H1 (cell line): Measurements from ENCODE around the gene FGGY. TPM values are rescaled to one million over a fixed set of nuclear protein-coding genes. Genes with fewer than 3 reads are reported as not detected.

Experiments
- BCL11A ChIP-seq, 2 experiments: IDR thresholded peaks; one replicate each; pipeline ENCODE4 v1.6.1; 2011; ENCODE audit warnings: low read depth in 2 of 2, low read length in 2 of 2, mild to moderate bottlenecking in 2 of 2
- CHD1 ChIP-seq: IDR thresholded peaks from 2 replicates; pipeline ENCODE4 v1.6.1; 2012; ENCODE audit warnings: low read depth, low read length, improper control_type of control experiment
- CHD7 ChIP-seq: fragments of 300-600 bp; sonication (generic); IDR thresholded peaks from 2 replicates; pipeline ENCODE4 v1.7.1; 2012; ENCODE audit warnings: low read length, moderate library complexity, mild to moderate bottlenecking, inconsistent platforms; ENCODE audit not compliant: insufficient replicate concordance
- CTCF ChIP-seq, 3 experiments: IDR thresholded peaks; 1 replicate in 2 of 3; 2 replicates in 1 of 3; pipeline versions ENCODE4 v1.5.1 to v1.6.1; 2011; ENCODE audit warnings: low read length in 3 of 3, mild to moderate bottlenecking in 3 of 3, inconsistent platforms in 2 of 3, low read depth in 1 of 3, moderate library complexity in 1 of 3; ENCODE audit not compliant: insufficient read depth in 1 of 3; ENCODE audit errors: control extremely low read depth in 1 of 3
- GABPA ChIP-seq: IDR thresholded peaks from 2 replicates; pipeline ENCODE4 v1.6.1; 2011; ENCODE audit warnings: mild to moderate bottlenecking, low read length, moderate library complexity, borderline replicate concordance; ENCODE audit not compliant: insufficient read depth
- JUN ChIP-seq: IDR thresholded peaks from 2 replicates; pipeline ENCODE4 v1.6.1; 2011; ENCODE audit warnings: low read depth, mild to moderate bottlenecking, improper control_type of control experiment, low read length
- KDM4A ChIP-seq: IDR thresholded peaks from one replicate; pipeline ENCODE4 v1.7.1; 2012; ENCODE audit warnings: low read depth, mild to moderate bottlenecking, moderate library complexity, low read length, inconsistent platforms; ENCODE audit not compliant: severe bottlenecking
- MAFK ChIP-seq: IDR thresholded peaks from 2 replicates; pipeline ENCODE4 v1.6.1; 2012; ENCODE audit warnings: low read depth, mild to moderate bottlenecking, improper control_type of control experiment, low read length
- SP2 ChIP-seq: IDR thresholded peaks from 2 replicates; pipeline ENCODE4 v1.6.1; 2012; ENCODE audit warnings: mild to moderate bottlenecking, low read length, inconsistent platforms
- polyA plus RNA-seq, 7 experiments: library from polyadenylated mRNA; depleted of rRNA in 3 of 7; stranded (reverse) in 5 of 7; unstranded in 2 of 7; fragments of >200 nt in 5 of 7; fragments of 200-250 nt in 2 of 7; gene quantifications; 1 replicate in 5 of 7; 2 replicates in 1 of 7; 4 replicates in 1 of 7; pipeline versions ENCODE4 v1.2.1 to v1.2.3, GENCODE V29; 2011 to 2013; ENCODE audit warnings: missing spikeins in 2 of 7, mixed read lengths in 2 of 7
- total RNA-seq: library from RNA; stranded (reverse); fragmentation: NEBNext Ultra II Directional; extraction: Animal tissue kit (Norgen Biotek cat#: 25700); gene quantifications from 2 replicates; pipeline ENCODE4 v1.2.1, GENCODE V29; 2021

Gene FGGY
- total and polyA plus RNA-seq, 2 of the 8 experiments (the other 6 are each of a cell fraction or from before 2014, with no cell fraction given): 10.3 to 12.5 TPM

- no peak for TF ChIP-seq CHD7
- no peak for TF ChIP-seq CTCF (IDR thresholded peaks at IDR 0.05; ENCODE audit: control extremely low read depth in 1 of 3, insufficient read depth in 1 of 3, low read depth in 1 of 3, low read length in 3 of 3)
- no peak for TF ChIP-seq KDM4A
- TF ChIP-seq CHD1: no peak
- no peak for TF ChIP-seq SP2
- TF ChIP-seq GABPA: no peak
- no peak for TF ChIP-seq MAFK
- TF ChIP-seq JUN: no peak
- no peak for TF ChIP-seq BCL11A (IDR thresholded peaks at IDR 0.05; ENCODE audit: low read depth in 2 of 2, low read length in 2 of 2)
These were observed 146.4 kb downstream of the FGGY start (continued) for GRCh38 chr1:59443310-59443709.
